GOT3 (cell line): ENCODE measurements around the gene DLG1.

Source experiments
- DNase-seq: peaks from one replicate; lab custom pipeline; 2025; ENCODE audit warnings: mixed read lengths; lab: John Stamatoyannopoulos, UW

The DLG1 gene

DNA sequence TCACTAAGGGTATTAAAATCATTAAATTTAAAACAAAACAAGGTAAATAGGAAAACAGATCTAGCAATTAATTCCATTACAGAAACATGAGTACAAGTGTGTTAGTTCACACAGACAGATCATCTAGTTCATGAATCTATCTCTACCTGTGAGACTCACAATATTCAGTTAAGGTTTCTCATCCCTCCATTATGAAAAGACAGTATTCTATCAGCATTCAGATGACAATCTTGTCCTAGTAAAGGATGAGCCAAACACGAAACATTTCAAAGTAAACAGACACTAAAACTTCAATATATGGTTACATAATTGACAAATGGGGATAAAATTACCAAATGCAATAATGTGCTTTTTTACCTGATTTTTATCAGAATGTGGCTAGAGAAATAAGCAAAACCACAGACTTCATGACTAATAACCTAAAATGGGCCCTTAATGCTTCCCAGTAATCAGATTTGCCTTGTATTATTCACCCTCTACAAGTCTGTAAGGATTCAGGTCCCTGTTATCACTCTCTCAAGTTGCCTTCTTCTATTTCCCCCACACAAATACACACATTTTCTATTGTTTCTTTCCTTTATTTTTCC lies 126.8 kb downstream of the DLG1 start:
- DNase-seq: no peak

DNA sequence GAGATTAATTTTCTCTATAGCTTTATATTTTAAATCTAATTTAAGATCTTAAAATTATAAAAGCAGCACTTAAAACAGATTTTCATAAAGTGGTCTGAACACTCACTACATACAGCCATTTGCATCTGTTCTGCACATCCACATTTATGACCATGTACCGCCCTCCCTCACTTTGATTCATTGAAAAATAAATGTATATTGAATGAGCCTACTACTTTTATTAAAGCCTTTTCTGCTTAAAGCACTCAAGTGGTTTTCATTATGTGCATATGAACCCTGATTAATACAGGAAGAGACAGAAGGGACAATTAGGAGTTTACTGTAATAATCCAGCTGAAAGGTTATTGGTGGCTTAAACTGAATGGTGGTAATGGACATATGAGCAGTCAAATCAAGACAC lies 129.4 kb downstream of the DLG1 start:
- no peak for DNase-seq

DNA sequence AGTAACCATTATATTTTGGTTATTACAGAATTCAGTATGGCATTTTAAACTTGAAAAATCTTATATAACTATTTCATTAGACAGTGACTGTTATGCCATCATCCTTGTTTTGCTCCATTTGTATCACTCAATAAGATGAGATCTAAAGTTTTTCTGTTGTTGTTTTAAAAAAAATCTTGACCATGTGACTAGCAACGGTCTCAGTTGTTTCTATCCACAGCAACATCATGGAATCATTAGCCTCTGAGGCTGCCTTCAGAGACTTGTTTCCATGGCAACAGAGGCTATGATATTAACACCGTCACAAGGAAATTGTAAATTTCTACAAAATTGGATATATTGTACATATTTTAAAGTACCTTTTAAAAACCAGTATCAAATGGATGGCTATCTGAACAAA lies 129.8 kb downstream of the DLG1 start:
- DNase-seq: no peak

DNA sequence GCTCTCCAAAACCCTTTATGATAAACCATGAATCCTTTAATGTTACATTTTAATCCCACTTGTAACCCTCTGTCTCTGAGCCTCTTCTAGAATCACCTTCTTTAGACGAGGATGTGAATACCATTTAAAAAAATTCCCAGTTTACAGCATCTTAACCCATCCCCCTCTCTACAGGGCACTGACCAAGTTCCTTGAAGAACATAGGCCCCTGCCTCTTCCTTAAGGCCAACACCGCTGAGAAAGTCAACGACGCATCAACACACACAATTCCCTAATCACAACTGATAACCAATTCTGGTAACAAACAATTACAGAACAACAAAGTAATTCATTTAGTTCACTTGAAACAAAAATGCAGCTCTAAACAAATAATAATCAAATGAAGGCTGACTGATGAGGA lies 130.3 kb downstream of the DLG1 start:
- no peak for DNase-seq

DNA sequence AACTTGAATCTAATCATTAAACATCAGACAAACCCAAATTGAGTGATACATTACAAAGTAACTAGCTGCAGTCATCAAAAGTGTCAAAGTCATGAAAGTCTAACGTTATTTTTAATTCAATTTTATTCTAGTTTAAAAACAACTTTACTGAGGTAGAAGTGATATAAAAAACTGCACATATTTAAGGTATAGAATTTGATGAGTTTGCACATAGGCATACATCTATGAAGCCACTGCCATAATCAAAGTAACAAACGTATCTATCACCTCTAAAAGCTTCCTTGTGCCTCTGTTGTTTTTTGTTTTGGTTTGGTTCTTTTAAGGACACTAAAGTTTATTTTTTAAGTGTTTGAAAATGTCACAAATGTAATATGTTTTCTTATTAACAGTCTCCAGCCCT lies 130.9 kb downstream of the DLG1 start:
- no peak for DNase-seq

DNA sequence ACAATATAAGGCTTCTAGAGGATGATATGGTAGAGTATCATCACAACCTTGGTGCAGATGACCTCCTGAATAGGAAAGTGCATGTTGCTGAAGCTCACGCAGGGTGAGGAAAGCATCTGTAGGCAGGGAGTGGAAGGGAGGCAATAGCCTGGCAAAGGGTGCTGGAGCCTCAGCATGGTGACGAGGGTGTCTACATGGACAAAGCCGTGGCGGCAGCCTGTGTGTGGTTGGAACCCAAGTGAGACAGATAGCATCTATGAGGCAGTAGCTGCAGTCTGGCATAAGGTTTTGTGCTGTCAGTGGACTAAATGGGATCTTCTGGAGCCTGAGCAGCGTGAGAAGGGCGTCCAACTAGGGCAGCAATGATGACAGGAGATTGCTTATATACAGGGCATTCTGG lies 132.5 kb downstream of the DLG1 start:
- no peak for DNase-seq

DNA sequence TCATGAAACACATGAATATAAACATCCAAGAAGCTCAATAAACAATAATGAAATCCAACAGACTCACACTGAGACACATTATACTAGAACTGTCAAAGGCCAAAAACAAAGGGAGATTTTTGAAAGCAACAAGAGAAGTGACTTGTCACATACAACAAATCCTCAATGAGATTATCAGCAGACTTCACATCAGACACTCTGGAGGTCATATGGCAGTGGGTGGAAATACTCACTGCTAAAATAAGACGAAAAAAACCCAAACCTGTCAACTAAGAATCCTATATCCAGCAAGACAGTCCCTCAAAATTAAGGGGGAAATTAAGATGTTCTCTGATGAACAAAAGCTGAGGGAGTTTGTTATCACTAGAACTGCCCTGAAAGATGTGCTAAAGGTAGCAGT lies 143.4 kb downstream of the DLG1 start:
- no peak for DNase-seq

DNA sequence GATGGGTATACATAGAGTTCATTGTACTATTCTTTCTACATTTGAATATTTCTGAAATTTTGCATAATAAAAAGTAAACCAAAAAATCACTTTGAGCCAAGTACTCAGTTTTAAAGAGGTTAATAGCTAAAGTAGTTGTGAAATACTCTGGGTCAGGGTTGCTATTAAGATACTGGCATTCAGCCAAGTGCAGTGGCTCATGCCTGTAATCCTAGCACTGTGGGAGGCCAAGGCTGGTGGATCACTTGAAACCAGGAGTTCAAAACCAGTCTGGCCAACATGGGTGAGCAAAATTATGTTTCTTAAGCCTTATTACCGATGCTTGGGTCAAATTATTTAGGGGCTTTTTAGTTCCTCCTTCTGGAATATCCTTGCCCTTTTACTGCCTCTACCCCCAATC lies 146.8 kb downstream of the DLG1 start:
- DNase-seq: no peak

DNA sequence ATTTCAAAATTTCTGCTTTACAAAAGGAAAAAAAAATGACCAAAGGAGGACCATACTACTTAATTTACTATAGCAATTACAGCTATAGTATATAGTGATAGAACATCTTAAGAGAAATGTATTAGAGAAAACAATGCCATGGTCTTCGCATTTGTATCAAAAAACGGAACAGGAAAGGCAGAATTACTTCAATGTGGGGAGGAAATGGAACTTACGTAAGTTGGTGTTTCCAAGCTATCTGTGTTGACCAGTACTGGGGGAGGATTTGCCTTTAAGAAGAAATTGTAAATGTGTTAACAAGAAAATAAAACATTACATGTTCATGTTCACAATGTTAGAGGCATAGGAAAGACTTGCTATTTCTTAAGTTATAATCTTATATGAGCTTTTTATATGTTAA lies 148.9 kb downstream of the DLG1 start:
- DNase-seq: no peak

DNA sequence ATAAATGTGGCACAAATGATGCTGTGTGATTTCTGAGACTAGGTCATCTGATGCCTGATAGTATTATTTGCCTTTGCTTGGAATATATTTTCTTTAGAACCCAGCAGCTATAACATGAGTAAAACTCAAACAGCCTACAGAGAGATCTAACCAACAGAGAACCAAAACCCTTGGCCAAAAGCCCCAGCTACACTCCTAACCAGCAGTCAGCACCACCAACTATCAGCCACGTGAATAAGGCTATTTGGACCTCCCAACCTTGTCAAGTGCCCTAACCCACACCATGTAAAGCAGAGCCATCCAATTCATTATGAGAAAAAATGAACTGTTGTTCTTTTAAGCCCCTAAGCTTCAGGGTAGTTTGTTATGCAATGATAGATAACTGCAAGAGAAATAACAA lies 154.2 kb downstream of the DLG1 start:
- no peak for DNase-seq

DNA sequence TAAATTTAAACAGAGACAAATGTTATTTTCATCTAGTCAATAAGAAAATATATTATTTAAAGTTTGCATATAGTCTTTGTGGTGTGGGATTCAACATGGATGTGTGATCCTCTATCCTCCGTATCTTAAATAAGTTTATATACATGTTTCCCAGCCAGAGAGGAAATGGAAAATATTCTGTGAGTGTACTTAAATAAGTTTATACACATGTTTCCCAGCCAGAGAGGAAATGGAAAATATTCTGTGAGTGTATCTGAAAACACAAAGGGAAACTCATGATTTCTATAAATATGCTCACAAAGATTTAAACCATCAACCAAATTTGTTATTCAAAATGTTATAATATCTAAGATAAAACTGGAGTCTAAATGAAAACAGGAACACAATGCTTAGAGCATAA lies 158.8 kb downstream of the DLG1 start:
- no peak for DNase-seq

DNA sequence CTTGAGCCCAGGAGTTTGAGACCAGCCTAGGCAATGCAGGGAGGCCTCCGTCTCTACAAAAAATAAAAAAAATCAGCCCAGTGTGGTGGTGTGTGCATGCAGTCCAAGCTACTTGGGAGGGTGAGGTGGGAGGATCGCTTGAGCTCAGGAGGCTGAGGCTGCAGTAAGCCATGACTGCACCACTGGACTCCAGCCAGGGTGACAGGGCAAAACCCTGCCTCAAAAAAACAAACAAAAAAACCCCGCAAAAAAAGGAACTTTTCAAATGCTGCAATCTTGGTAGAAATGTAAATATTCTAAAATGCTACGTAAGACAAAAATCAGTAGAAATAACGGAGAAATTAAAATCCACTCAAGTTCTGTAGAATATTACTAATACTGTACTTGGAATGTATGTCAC lies 160.7 kb downstream of the DLG1 start:
- DNase-seq: no peak

DNA sequence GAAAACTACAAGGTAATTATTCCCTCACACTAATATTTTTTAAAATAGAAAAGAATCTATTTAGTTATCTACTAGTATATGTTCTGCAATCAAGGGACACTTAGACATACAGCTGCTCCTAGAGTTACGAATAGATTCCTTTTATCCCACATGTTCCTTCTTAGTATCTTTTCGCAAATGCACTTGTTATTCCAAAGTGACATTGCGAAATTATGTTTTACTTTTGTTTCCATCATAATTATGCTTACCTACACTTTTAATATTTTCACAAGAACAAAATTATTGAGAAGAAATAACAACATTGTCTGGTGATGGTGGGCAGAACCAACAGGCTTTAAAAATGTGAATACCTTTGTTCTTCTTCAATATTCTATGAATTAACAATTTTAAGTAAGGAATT lies 161.7 kb downstream of the DLG1 start:
- no peak for DNase-seq

DNA sequence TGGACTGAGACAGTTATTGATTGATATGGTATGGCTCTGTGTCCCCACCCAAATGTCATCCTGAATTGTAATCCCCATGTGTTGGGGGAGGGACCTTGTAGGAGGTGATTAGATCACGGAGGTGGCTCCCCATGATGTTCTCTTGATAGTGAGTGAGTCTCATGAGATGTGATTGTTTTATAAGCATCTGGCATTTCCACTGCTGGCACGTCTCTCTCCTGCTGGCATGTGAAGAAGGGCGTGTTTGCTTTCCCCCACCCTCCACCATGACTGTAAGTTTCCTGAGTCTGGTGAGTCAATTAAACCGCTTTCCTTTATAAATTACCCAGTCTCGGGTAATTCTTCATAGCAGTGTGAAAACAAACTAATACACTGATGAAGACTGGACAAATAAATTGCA lies 163.2 kb downstream of the DLG1 start:
- no peak for DNase-seq

DNA sequence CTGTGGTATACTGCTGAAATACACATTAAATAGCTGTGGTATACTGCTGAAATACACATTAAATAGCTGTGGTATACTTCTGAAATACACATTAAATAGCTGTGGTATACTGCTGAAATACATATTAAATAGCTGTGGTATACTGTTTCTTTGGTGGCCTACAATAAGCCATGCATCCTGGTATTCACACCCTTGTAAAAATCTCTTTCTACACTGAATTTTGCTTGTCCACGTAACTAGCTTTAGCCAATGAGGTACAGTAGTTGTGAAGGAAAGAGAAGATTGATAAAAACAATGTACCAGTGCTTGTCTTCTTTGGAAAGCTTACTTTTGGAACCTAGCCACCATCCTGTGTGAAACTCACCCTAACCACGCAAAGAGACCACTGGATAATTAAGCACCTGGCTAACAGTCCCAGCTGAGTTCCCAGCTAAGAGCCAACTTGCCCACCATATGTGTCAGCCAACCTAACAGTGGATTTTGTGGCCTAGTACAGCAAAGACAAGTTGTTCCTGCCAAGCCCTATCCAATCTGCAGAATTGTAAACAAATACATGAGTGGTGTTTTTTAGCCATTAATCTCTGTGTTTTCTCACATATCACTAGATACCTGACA lies 165.4 kb downstream of the DLG1 start:
- DNase-seq: no peak

DNA sequence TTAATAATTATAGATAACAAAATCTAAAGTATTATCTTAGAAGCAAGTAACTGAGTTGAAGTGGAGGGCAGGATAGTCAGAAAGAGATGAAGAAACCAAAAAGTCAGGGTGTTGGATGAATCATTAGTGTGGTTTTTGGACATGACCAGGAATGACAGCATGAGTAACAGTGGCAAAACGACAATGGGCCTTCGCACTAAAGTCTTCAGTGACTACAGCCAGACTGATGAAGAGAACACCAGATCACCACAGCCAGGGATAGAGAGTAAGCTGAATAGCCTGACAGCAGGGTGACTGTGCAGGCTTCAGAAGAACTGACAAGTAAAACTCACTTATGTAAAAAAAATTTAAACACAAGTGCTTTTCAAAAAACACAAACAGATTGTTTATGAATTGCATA lies 172.8 kb downstream of the DLG1 start:
- no peak for DNase-seq

DNA sequence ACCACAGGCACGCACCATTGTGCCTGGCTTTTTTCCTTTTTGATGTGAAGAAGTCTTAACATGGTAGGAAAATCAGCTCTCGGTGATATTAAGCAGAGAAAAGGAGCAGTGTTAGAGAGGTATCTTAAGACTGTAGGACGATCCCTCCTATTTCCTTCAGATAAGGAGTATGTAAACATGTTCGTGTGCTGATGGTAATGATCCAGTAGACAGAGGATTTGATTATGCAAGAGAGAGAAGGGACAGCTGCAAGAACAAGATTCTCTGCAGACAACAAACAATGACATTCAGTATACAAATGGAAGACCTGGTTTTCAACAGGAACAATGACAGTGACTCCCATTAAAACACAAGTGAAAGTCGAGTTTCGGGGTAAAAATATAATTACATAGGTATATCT lies 173.7 kb downstream of the DLG1 start:
- no peak for DNase-seq

DNA sequence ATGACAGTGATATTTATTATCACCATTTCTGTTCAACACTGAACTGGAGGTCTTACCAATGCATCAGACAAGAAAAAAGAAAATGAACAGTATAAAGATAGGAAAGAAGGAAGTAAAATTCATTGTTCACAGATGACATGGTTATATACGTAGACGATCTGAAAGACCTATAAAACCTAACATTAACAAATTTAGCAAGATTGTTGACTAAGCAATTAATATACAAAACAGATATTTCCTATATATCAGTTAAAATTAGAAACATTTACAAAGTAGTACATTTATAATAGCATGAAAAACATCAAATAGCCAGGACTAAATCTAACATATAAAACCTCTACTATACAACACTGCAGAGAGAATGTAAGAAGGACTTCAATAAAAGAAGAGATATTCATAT lies 176.0 kb downstream of the DLG1 start:
- no peak for DNase-seq

DNA sequence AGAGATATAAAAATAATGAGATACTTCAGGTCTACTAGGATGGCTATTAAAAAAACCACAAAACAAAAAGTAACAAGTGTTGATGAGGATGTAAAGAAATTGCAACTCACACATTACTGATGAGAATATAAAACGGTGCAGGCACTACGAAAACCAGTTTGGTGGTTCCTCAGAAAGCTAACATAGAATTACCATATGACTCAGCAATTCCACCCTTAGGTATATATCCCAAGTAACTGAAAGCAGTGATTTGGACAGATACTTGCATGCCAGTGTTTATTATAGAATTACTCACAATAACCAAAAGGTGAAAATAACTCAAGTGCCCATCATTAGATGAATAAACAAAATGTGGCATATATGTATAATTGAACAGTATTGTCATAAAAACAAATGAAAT lies 181.3 kb downstream of the DLG1 start:
- DNase-seq: no peak

DNA sequence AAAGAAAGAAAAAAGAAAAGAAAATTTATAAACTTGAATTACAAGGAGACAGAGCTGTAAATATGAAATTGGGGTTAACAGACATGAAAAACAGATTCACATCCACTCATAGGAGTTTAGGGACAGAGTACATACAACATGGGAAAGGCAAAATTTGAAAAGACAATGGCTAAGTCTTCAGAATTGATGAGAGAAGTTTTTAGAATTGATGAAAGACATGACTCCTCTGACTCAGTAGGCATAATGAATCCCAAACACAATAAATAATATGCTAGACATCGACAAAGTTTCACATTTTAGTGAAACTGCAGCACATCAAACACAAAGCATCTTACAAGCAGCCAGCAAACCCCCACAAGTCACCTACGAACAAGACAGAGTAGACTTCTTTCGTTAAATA lies 184.4 kb downstream of the DLG1 start:
- DNase-seq: no peak

DNA sequence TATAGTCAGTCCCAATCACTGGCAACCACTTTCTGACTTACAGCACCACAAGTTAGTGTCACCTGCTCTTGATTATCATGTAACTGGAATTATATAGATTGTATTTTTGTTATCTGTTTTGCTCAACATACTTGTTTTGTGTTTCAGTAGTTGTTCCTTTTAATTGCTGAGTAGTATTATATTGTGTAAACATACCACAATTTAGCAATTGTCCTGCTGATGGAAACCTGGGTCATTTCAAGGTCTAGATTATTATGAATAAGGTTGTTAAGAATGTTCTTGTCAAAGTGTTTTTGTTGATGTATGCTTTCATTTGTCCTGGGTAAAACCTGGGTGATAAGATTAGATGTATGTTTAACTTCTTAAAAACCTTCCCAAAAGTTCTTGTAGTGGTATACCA lies 186.7 kb downstream of the DLG1 start:
- no peak for DNase-seq

DNA sequence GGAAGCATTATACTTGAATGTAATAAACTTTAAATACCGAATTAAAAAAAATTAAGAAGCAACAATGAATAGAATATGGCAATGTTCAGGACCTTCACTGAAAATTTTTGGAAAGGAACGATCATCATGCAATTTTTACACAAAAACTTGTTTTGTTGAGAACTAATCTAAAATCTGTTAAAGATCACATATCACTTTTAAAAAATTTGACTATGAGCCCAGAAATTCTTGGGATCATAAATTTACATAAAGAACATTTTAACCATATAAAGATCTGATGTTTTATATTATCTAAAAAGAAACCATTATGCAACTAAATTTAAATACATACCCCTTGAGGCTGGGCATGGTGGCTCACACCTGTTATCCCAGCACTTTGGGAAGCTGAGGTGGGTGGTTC lies 192.6 kb downstream of the DLG1 start:
- no peak for DNase-seq

DNA sequence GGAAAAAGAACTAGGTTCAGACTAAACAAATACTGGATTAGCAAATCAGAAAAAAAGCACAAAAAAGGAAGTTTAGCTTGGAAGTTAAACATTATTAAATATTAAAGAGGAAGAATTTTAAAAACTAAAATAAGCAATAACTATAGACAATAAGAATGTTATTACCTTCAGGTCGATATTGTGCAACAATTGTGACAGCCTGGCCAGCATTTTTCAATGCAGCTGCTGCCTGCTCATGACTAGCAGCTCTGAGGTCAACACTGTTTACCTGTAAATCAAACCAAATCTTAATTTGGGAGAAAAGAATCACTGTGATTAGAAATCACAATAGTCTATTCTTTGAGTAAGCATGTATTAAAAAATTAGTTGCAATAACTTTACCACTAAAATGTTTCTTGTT lies 193.7 kb downstream of the DLG1 start:
- DNase-seq: no peak

DNA sequence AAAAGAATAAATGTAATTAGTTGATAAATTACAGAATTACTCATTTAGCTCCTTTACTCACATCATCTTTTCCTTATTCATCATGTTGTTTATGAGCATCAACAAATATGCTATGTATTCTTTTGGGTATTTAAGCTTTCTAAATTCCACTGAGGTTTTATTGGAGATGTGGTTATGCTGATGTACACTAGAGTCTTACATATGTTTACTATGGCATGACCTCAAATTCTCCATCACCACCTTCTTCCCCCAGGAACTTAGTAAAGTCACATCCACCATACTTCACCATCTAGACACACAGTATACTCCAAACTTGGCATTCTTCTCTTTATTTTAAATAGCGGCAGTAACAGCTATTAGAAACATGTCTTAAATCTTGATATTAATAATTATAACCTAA lies 194.6 kb downstream of the DLG1 start:
- no peak for DNase-seq

DNA sequence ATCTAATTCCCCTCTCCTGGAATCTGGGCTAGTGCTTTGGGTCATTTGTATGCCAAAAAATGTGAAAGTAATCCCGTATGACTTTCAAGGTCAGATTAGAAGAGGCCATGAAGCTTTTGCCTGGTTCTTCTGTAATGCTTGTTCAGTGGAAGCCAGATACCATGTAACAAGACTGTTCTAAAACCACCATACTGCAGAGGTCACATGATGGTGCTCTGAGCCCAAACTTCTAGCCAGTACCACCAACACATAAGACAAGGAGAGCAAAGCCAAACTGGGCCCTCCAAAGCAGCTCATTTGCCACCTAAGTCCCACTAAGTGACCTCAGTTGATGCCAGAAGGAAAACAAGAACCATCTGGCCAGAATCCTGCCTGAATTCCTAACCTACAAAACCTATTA lies 204.5 kb downstream of the DLG1 start:
- DNase-seq: no peak
